ENCODE results near the gene NELFCD. TPM values are rescaled to one million over a fixed set of nuclear protein-coding genes. Genes with fewer than 3 reads are reported as not detected.

The NELFCD gene
- total RNA-seq, 2 donors from 2014 or later, result 47.1 to 64.4 TPM

DNA sequence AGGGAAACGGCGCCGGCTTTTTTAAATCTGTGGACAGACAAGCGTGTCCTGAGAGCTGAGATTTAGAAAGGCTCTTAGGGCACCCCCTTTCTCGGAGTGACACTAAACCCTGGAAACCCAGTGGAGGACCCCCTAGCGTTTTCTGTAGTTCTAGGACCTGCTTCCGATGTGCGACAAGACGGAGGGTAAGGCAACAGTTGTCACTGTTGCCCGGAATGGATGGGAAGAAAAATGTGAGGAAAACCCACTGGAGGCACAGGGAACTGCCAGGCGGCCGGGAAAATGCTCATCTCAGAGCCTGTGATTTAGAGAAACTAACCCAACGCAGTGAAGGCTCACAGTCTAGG, 51.6 kb downstream of the NELFCD start:
- H3K4me1 ChIP-seq, result peaks cover 4% of the 10 kb centered on the region
- TF ChIP-seq CTCF (IDR thresholded peaks at IDR 0.05), result no peak
- peaks cover 9% of the 10 kb centered on the region for H3K36me3 ChIP-seq

GRCh38 chr20:59033093-59033492, 52.0 kb downstream of the NELFCD start:
- intact Hi-C loops (cut with DNase I), result no loop called here

More for the DNA sequence above, 51.6 kb downstream of the NELFCD start:
- Histone ChIP-seq H3K27me3 (no peaks in the 10 kb centered on the region), H3K27ac (peak overlapping the region; percentile 89), H3K9ac (ENCODE audit: low read depth in 2 of 2, low read length in 2 of 2) (peak overlapping the region; percentile 69 to 77), H3K4me3 (peak overlapping the region; percentile 82), H3K9me3 (no peaks in the 10 kb centered on the region)
- no peak for DNase-seq
- intact Hi-C loops (cut with DNase I), result no loop called here

GRCh38 chr20:59033616-59034165, 52.6 kb downstream of the NELFCD start:
- Histone ChIP-seq H3K36me3 (peaks cover 13% of the 10 kb centered on the region), H3K4me3 (no peak overlapping the region), H3K27me3 (no peaks in the 10 kb centered on the region), H3K9ac (ENCODE audit: low read depth in 2 of 2, low read length in 2 of 2) (no peak overlapping the region), H3K9me3 (no peaks in the 10 kb centered on the region), H3K27ac (no peak overlapping the region), H3K4me1 (peaks cover 4% of the 10 kb centered on the region)
- TF ChIP-seq CTCF (IDR thresholded peaks at IDR 0.05), result no peak
- intact Hi-C loops (cut with DNase I), result no loop called here
- DNase-seq, result no peak

More at GRCh38 chr20:59033093-59033492, 52.0 kb downstream of the NELFCD start:
- Histone ChIP-seq H3K4me3 (peak overlapping the region; percentile 82), H3K9me3 (no peaks in the 10 kb centered on the region), H3K27me3 (no peaks in the 10 kb centered on the region), H3K36me3 (peaks cover 13% of the 10 kb centered on the region), H3K9ac (ENCODE audit: low read depth in 2 of 2, low read length in 2 of 2) (peak overlapping the region in 1 of 2 donors; percentile 77), H3K27ac (peak overlapping the region; percentile 89), H3K4me1 (peaks cover 4% of the 10 kb centered on the region)
- DNase-seq, result no peak
- no peak for TF ChIP-seq CTCF (IDR thresholded peaks at IDR 0.05)

- Histone ChIP-seq H3K9ac (ENCODE audit: low read depth in 2 of 2, low read length in 2 of 2) (no peak overlapping the region), H3K27ac (no peak overlapping the region), H3K4me3 (no peak overlapping the region), H3K9me3 (no peaks in the 10 kb centered on the region), H3K27me3 (no peaks in the 10 kb centered on the region), H3K4me1 (peaks cover 7% of the 10 kb centered on the region), H3K36me3 (peaks cover 13% of the 10 kb centered on the region)
- no peak for DNase-seq
- TF ChIP-seq CTCF (IDR thresholded peaks at IDR 0.05), result no peak
- intact Hi-C loops (cut with DNase I), result no loop called here
These were observed 54.3 kb downstream of the NELFCD start for GRCh38 chr20:59035381-59035780.

GRCh38 chr20:59037386-59037785, 56.3 kb downstream of the NELFCD start:
- peaks cover 13% of the 10 kb centered on the region for H3K36me3 ChIP-seq
- no peaks in the 10 kb centered on the region for H3K9me3 ChIP-seq
- no peak for DNase-seq
- no peak overlapping the region for H3K27ac ChIP-seq
- TF ChIP-seq CTCF (IDR thresholded peaks at IDR 0.05), result no peak
- no peak overlapping the region for H3K4me3 ChIP-seq
- H3K27me3 ChIP-seq, result no peaks in the 10 kb centered on the region
- peaks cover 17% of the 10 kb centered on the region for H3K4me1 ChIP-seq
- intact Hi-C loops (cut with DNase I), result no loop called here
- H3K9ac ChIP-seq (ENCODE audit: low read depth in 2 of 2, low read length in 2 of 2), result no peak overlapping the region

Data from colonic mucosa (tissue), 4 donors.